GM12891 (cell line): ENCODE results near the gene CTNNA1.

Experiments used
- DNase-seq: peaks from one replicate; pipeline ENCODE4 v3.0.0; 2011; ENCODE audit warnings: low spot score; ENCODE audit not compliant: insufficient read length
- FAIRE-seq: peaks from 2 replicates; lab custom pipeline; 2011; peaks lifted over from hg19 to GRCh38; lab: Jason Lieb, UNC
- PAX5 ChIP-seq: IDR thresholded peaks from 2 replicates; pipeline ENCODE4 v1.6.1; 2011; ENCODE audit warnings: low read length, moderate library complexity, mild to moderate bottlenecking; ENCODE audit not compliant: insufficient read depth, severe bottlenecking
- POLR2A ChIP-seq: IDR thresholded peaks from 2 replicates; pipeline ENCODE4 v1.6.1; 2011; ENCODE audit warnings: low read depth, low read length, control low read depth
- POLR2AphosphoS5 ChIP-seq: IDR thresholded peaks from 2 replicates; pipeline ENCODE4 v1.6.1; 2011; ENCODE audit warnings: low read depth, low read length, control low read depth
- POU2F2 ChIP-seq: IDR thresholded peaks from 2 replicates; pipeline ENCODE4 v1.6.1; 2011; ENCODE audit warnings: low read depth, mild to moderate bottlenecking, control low read depth, low read length, moderate library complexity
- SPI1 ChIP-seq: IDR thresholded peaks from 2 replicates; pipeline ENCODE4 v1.6.1; 2011; ENCODE audit warnings: low read depth, low read length, control low read depth
- TAF1 ChIP-seq: IDR thresholded peaks from 2 replicates; pipeline ENCODE4 v1.6.1; 2011; ENCODE audit warnings: low read depth, low read length, control low read depth

The CTNNA1 gene

DNA sequence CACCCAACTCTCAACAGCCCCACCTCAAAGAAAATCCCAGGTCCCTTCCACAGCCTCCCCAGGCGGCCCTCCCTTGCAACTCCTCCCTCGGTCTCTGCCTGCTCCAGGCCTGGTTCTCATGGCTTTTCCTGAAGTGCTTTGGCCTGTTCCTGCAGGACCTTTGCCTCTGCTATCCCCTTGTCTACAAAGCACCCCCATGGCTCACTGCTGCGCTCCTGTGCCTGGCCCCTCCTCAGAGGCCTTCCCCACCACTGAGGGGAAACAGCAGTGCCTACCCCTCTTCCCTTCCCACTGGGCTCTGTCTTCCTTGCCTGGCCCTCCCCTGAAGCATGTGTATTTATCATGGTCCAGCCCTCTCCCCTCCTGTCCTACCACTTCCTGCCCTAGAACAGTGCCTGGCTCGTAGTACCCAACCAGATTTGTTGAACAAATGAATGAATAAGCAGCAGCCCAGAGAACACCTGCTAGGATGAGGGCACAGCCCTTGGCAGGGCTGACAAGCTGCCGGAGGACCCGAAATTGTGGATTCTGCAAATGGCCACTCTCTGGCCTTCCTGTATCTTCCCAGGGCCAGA, 190.5 kb downstream of the CTNNA1 start:
- FAIRE-seq = no peak
- TF ChIP-seq POU2F2 (no peak), POLR2AphosphoS5 (no peak)
- DNase-seq = no peak

DNA sequence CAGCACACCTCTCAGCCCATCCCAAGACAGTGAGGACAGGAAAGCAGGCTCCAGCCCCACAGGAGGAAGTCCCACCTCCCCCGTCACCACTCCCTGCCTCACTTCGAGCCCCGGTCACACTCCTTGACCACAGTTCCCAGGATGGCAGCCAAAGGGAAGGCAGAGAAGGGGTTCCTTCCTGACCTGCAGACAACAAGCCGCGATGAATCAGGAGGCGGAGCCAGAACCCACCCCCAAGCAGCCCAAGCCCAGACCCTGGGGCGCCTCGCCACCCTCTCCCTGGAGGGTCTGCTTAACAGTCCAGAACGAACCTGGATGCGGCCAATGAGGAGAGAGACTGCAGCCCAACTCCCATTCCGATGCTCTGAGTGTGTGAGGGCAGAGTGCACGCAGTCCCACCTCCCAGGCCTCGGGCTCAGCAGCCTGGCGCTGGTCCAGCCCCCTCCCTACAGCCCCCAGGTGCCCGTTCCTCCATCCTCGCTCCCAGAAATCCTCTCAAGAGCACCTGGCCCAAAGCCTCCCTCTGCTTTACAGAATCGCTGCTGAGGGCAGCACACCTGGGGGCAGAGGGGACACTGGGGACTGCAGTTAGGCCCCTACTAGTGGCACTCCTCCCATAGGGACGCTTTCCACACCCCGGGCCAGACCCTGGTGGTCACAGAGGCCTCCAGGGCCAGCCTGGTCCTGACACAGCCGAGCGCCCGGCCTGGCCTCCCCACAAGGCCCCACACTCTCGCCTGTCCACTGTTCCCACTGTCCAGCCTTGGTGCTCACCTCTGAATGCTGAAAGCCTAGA, 191.5 kb downstream of the CTNNA1 start:
- no peak for FAIRE-seq
- TF ChIP-seq POU2F2 (no peak), TAF1 (no peak), PAX5 (no peak), SPI1 (no peak), POLR2AphosphoS5 (no peak), POLR2A (no peak)
- no peak for DNase-seq

- FAIRE-seq (no peak), DNase-seq (no peak)
- TF ChIP-seq PAX5 (no peak), POLR2A (no peak)
Measured at GRCh38 chr5:138945421-138946240, 192.4 kb downstream of the CTNNA1 start.

DNA sequence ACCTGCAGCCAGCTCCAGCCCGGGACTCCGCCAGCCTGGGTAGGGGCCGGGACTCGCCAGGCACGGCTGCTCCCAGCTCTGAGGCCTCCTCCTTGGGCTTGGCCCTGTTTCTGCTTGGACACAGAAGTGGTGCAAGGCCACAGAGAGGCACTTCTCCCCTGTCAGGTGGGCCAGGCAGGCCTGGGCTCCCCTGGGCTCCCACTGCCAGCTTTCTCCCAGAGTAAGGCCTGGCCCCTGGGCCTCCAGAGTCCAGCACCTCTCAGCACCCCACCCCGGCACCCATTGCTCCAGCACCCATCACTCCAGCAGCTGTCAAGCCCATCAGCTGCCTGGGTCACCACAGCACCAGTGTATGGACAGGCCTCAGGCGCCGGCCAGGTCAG, 193.0 kb downstream of the CTNNA1 start:
- FAIRE-seq = no peak
- DNase-seq = no peak
- TF ChIP-seq PAX5 = no peak

DNA sequence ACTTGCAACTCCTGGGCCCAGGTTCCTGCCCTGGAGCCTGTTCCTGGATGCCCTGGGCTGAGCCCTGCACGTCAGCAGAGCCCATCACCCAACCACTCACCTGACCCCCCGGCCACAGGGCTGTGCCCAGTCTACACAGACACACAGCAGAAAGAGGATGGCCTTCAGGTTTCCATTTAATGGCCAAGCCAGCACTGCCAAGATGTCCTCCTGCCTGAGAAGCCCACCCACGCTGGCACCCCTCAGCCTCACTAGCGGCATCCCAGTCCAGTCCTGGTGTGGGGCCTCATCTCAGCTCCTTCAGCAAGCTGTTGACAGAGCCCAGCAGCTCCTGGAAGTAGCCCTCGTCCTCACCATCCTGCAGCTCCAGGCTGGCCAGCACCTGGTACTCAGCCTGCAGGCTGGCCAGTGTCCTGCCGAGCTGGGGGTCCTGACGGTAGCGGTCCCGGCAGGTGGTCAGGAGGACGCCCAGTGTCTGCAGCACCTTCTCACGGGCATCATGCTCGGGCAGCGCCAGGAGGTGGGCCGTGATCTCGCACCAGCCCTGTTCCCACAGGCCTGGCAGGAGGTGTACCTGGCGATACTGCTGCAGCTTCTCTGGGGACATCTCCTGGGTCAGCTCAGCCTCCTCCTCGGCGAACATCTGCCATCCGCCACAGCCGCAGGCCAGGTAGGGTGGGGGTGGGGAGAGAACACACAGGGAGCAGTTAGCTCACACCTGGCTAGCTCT, 193.8 kb downstream of the CTNNA1 start:
- no peak for FAIRE-seq
- TF ChIP-seq POU2F2 (no peak), POLR2AphosphoS5 (no peak), SPI1 (no peak), TAF1 (no peak), POLR2A (no peak), PAX5 (no peak)
- no peak for DNase-seq

- TF ChIP-seq POLR2A (no peak), TAF1 (no peak), SPI1 (no peak), POU2F2 (no peak), PAX5 (no peak), POLR2AphosphoS5 (no peak)
- FAIRE-seq = no peak
- DNase-seq = no peak
Measured at GRCh38 chr5:138947780-138948179, 194.6 kb downstream of the CTNNA1 start.

DNA sequence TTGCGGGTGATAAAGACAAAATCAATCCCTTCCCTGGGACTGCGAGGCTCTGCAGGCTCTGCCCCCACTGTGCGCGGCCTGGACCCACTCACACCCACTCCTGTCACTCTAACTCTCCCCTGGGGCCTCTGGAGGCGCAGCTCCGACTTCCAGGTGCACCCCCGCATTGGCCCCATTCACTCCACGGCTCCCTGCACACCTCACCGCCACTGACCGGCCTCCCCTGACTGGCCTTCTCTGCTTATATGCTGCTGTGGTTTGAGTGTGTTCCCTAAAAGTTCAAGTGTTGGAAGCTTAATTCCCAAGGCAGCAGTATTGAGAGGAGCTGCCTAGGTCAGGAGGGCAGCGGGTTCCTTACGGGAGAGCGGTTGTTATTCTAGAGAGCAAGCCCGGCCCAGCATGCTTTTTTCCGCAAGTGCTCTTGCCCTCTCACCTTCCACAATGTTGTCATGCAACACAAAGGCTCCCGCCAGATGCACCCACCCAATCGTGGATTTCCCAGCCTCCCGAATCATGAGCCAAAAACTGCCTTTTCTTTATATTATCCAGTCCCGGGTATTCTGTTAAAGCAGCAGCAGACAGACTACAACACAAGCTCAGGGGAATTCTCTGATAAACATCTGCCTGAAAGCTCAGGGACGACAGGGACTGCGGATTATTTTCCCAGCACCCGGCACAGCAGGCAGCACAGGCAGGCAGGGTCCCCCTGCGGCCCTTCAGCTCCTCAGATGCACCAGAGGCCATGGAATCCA, 195.4 kb downstream of the CTNNA1 start:
- no peak for FAIRE-seq
- DNase-seq = no peak
- TF ChIP-seq TAF1 (no peak), POU2F2 (no peak), SPI1 (no peak), POLR2A (no peak), PAX5 (no peak), POLR2AphosphoS5 (no peak)

- FAIRE-seq = no peak
- DNase-seq = no peak
Measured at GRCh38 chr5:138949223-138949574, 196.0 kb downstream of the CTNNA1 start.

GRCh38 chr5:138949988-138950387, 196.8 kb downstream of the CTNNA1 start:
- DNase-seq (no peak), FAIRE-seq (no peak)
- TF ChIP-seq TAF1 (no peak), PAX5 (no peak), SPI1 (no peak), POLR2AphosphoS5 (no peak), POLR2A (no peak), POU2F2 (no peak)

More at GRCh38 chr5:138949223-138949574, 196.0 kb downstream of the CTNNA1 start:
- TF ChIP-seq TAF1 (no peak), POLR2A (no peak), POU2F2 (no peak), PAX5 (no peak), POLR2AphosphoS5 (no peak), SPI1 (no peak)
